HepG2 (cell line): Measurements from ENCODE around the gene CADPS. TPM values are rescaled to one million over a fixed set of nuclear protein-coding genes. Genes with fewer than 3 reads are reported as not detected.

ENCODE experiments used
- ATAC-seq: fragments of 200-7000 bp; cut with Tn5 transposase; 3 replicates; pipeline ENCODE4 v1.9.1; 2020; ENCODE audit warnings: mild to moderate bottlenecking, moderate library complexity
- BruUV-seq: library from RNA; stranded (reverse); fragments of 400-500 nt; replicated peaks from 2 replicates; lab custom pipeline; 2021; lab: Mats Ljungman, UMichigan
- CTCF ChIA-PET: fragments of 300-600 bp; formaldehyde crosslinking; extraction: SDS; loops from one replicate; lab custom pipeline; 2021; ENCODE audit warnings: low total read pairs, inconsistent platforms, low intra/inter-chr PET ratio; lab: Yijun Ruan, JAX
- POLR2A ChIA-PET: fragments of 350-600 bp; sonication (Branson Sonifier 250); formaldehyde crosslinking; loops from one replicate; lab custom pipeline; 2020; ENCODE audit warnings: antibody characterized with exemption, inconsistent platforms; lab: Yijun Ruan, JAX
- DNase-seq: peaks from one replicate; pipeline ENCODE4 v3.0.0-alpha.2; 2015; ENCODE audit warnings: low spot score
- FAIRE-seq: peaks from 3 replicates; lab custom pipeline; 2011; peaks lifted over from hg19 to GRCh38; lab: Jason Lieb, UNC
- H2AFZ ChIP-seq: one replicate; pipeline ENCODE4 v1.6.1; 2011; ENCODE audit warnings: low read length, inconsistent platforms
- H3K27ac ChIP-seq: fragments of 300-600 bp; 3 replicates; pipeline ENCODE4 v1.8.0; 2011; ENCODE audit warnings: mixed run types, mild to moderate bottlenecking, mixed read lengths, low read length, inconsistent platforms; ENCODE audit not compliant: insufficient read depth; ENCODE audit errors: extremely low read length
- H3K27me3 ChIP-seq, 2 experiments: fragments of 200-600 bp in 1 of 2; 2 replicates in 1 of 2; 3 replicates in 1 of 2; pipeline versions ENCODE4 v1.6.0 to v1.8.0; 2011; ENCODE audit warnings: low read length in 2 of 2, mild to moderate bottlenecking in 2 of 2, moderate library complexity in 2 of 2, inconsistent platforms in 1 of 2; ENCODE audit not compliant: insufficient read depth in 2 of 2, control insufficient read depth in 1 of 2
- H3K36me3 ChIP-seq, 2 experiments: fragments of 200-600 bp in 1 of 2; replicated peaks in 1 of 2; 2 replicates in 1 of 2; 3 replicates in 1 of 2; pipeline versions ENCODE4 v1.5.1 to v1.8.0; 2011; ENCODE audit warnings: low read length in 2 of 2, inconsistent platforms in 1 of 2; ENCODE audit not compliant: insufficient read depth in 2 of 2, control insufficient read depth in 1 of 2
- H3K4me1 ChIP-seq: 2 replicates; pipeline ENCODE4 v1.5.1; 2012; ENCODE audit warnings: low read length, inconsistent platforms; ENCODE audit not compliant: insufficient read depth
- H3K4me2 ChIP-seq: 2 replicates; pipeline ENCODE4 v1.6.0; 2011; ENCODE audit warnings: low read depth, low read length, inconsistent platforms
- H3K4me3 ChIP-seq, 3 experiments: fragments of 200-600 bp in 1 of 3; sonication (generic), shearing (Covaris generic) in 1 of 3; replicated peaks in 1 of 3; 2 replicates each; pipeline ENCODE4 v1.5.1; 2011 to 2016; ENCODE audit warnings: low read length in 3 of 3, inconsistent platforms in 2 of 3, low read depth in 2 of 3, mild to moderate bottlenecking in 2 of 3, control low read depth in 1 of 3, mixed read lengths in 1 of 3; ENCODE audit not compliant: insufficient read depth in 1 of 3
- H3K79me2 ChIP-seq: one replicate; pipeline ENCODE4 v1.6.1; 2011; ENCODE audit warnings: low read length, inconsistent platforms; ENCODE audit not compliant: insufficient read depth
- H3K9ac ChIP-seq: 2 replicates; pipeline ENCODE4 v1.6.0; 2011; ENCODE audit warnings: mild to moderate bottlenecking, low read depth, low read length, inconsistent platforms; ENCODE audit not compliant: insufficient read depth
- H3K9me3 ChIP-seq: 2 replicates; pipeline ENCODE4 v1.5.1; 2012; ENCODE audit warnings: mild to moderate bottlenecking, low read length
- H4K20me1 ChIP-seq: 2 replicates; pipeline ENCODE4 v1.6.0; 2011; ENCODE audit warnings: inconsistent platforms, mild to moderate bottlenecking, low read length, moderate library complexity; ENCODE audit not compliant: insufficient read depth
- ESRRA ChIP-seq: sonication (generic); formaldehyde crosslinking; IDR thresholded peaks from 2 replicates; pipeline ENCODE4 v1.5.1; 2020; ENCODE audit warnings: mild to moderate bottlenecking, low read depth, missing genetic modification reagents
- HCFC1 ChIP-seq: fragments of 150-350 bp; IDR thresholded peaks from 2 replicates; pipeline ENCODE4 v1.6.1; 2014; ENCODE audit warnings: low read depth, low read length
- SIX4 ChIP-seq: sonication (generic); formaldehyde crosslinking; IDR thresholded peaks from 2 replicates; pipeline ENCODE4 v1.4.0; 2020; ENCODE audit warnings: missing genetic modification reagents
- WGBS: methylation state at CpG from one replicate; pipeline ENCODE4 v1.1.6; 2017; ENCODE audit warnings: low lambda C conversion rate; 5-methylcytosine and 5-hydroxymethylcytosine counted together
- in situ Hi-C: cut with HindIII; loops from 2 replicates; pipeline ENCODE4 v1.10.0; 2017; ENCODE audit warnings: low pct_unique_long_range_greater_than_20kb; ENCODE audit not compliant: extremely low pct_ligation_motif_present
- intact Hi-C: fragments of 100-400 bp; cut with micrococcal nuclease; formaldehyde crosslinking; loops from one replicate; pipeline ENCODE4 v1.10.0; 2022; ENCODE audit not compliant: unreplicated experiment
- polyA plus RNA-seq, 8 experiments: library from polyadenylated mRNA; depleted of rRNA in 3 of 8; stranded (reverse) in 7 of 8; unstranded in 1 of 8; fragments of >200 nt; fragmentation: Illumina TruSeq in 4 of 8; extraction: Trizol in 4 of 8; gene quantifications; 2 replicates each; pipeline versions ENCODE4 v1.2.1 to v1.2.3, GENCODE V29; 2011 to 2016; ENCODE audit warnings: low read depth in 4 of 8, missing spikeins in 1 of 8, mixed read lengths in 1 of 8; ENCODE audit not compliant: insufficient read depth in 1 of 8
- total RNA-seq, 5 experiments: library from RNA; depleted of rRNA; stranded (reverse); fragments of >200 nt; fragmentation: Illumina TruSeq; extraction: Trizol; gene quantifications; 2 replicates each; pipeline ENCODE4 v1.2.3, GENCODE V29; 2016; ENCODE audit warnings: low read depth in 1 of 5
- TF ChIP-seq, protein P1 (sequence below): sonication (generic); formaldehyde crosslinking; conservative IDR thresholded peaks from 2 replicates; pipeline ENCODE4 v1.4.0; 2020; ENCODE audit warnings: mild to moderate bottlenecking, missing genetic modification reagents, moderate library complexity

Gene CADPS
- total and polyA plus RNA-seq, 2 of the 13 experiments (the other 11 are each of a cell fraction or from before 2014, with no cell fraction given), result not detected

DNA sequence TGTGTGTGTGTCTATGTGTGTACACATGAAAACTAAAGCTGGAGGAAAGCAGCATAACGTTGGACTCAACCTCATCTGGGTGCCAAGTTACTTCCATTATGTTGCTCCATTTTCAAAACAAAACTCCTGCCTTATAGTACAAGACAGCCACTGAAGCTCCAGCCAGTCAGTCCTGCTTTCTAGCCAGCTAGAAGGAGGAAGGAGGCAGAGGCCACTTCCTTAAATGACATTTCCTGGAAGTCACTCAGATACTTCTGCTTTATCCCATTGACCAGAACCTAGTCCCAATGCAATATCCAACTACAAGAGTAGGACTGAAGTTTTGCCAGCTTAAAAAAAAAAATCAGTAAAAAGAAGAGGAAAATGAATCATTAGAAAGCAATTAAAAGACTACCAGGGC lies 31.7 kb downstream of the CADPS start (continued):
- TF ChIP-seq HCFC1, result no peak
- TF ChIP-seq, all 625 proteins: peak for 0

DNA sequence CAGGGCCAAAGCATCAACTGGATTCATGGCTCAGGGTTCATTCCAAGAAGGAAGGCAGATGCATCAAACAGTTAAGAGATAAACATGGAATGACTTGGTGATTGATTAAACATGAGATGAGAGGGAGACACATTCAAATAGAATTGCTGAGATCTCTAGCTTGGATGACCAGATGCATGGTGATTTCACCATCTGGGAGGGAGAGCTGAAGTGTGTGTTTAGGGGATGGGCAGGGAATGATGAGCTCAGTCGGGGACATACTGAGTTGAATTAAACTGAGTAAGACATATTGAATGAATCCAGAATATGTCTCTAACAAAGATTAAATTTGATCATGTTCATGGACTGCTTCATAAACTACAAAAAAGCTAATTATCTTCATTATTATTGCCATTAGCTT lies 35.5 kb downstream of the CADPS start:
- CTCF ChIA-PET, result no interaction called here
- in situ Hi-C loops, result no loop called here

More for the DNA sequence above, 35.5 kb downstream of the CADPS start:
- H3K4me3 ChIP-seq, result no peak overlapping the region
- FAIRE-seq (no peak), DNase-seq (no peak), ATAC-seq (no peak)
- H3K9ac ChIP-seq, result no peak overlapping the region
- no peaks in the 10 kb centered on the region for H3K36me3 ChIP-seq
- BruUV-seq, result no TSS peak
- TF ChIP-seq, protein P1, sequence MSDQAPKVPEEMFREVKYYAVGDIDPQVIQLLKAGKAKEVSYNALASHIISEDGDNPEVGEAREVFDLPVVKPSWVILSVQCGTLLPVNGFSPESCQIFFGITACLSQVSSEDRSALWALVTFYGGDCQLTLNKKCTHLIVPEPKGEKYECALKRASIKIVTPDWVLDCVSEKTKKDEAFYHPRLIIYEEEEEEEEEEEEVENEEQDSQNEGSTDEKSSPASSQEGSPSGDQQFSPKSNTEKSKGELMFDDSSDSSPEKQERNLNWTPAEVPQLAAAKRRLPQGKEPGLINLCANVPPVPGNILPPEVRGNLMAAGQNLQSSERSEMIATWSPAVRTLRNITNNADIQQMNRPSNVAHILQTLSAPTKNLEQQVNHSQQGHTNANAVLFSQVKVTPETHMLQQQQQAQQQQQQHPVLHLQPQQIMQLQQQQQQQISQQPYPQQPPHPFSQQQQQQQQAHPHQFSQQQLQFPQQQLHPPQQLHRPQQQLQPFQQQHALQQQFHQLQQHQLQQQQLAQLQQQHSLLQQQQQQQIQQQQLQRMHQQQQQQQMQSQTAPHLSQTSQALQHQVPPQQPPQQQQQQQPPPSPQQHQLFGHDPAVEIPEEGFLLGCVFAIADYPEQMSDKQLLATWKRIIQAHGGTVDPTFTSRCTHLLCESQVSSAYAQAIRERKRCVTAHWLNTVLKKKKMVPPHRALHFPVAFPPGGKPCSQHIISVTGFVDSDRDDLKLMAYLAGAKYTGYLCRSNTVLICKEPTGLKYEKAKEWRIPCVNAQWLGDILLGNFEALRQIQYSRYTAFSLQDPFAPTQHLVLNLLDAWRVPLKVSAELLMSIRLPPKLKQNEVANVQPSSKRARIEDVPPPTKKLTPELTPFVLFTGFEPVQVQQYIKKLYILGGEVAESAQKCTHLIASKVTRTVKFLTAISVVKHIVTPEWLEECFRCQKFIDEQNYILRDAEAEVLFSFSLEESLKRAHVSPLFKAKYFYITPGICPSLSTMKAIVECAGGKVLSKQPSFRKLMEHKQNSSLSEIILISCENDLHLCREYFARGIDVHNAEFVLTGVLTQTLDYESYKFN, result no peak
- TF ChIP-seq SIX4 (CRISPR knock-in tag), result no peak
- no peak for TF ChIP-seq ESRRA (CRISPR knock-in tag)
- no peak overlapping the region for H3K27ac ChIP-seq
- intact Hi-C loops, result no loop called here
- no peaks in the 10 kb centered on the region for H3K79me2 ChIP-seq
- H3K27me3 ChIP-seq, result no peaks in the 10 kb centered on the region
- WGBS, result 30% methylated on average over 1 of the region's 1 CpG
- no peak overlapping the region for H2AFZ ChIP-seq
- no peaks in the 10 kb centered on the region for H3K9me3 ChIP-seq
- no peak overlapping the region for H3K4me2 ChIP-seq
- H4K20me1 ChIP-seq, result no peaks in the 10 kb centered on the region
- H3K4me1 ChIP-seq, result no peaks in the 10 kb centered on the region
- POLR2A ChIA-PET, result no interaction called here
